Thyroid gland (tissue), 4 donors: Measurements from ENCODE around the gene ZBTB16. TPM values are rescaled to one million over a fixed set of nuclear protein-coding genes. Genes with fewer than 3 reads are reported as not detected.
A peak's percentile ranks its signal among the peaks of the same experiment; 100 is the strongest.

Experiments
- DNase-seq, 2 donors: peaks; one replicate each; pipeline ENCODE4 v3.0.0-alpha.2; 2019
- H3K27ac ChIP-seq, 3 donors: fragments of 200-600 bp; sonication (generic); 1 replicate in 2 of 3; 2 replicates in 1 of 3; pipeline ENCODE4 v1.5.1; 2016 to 2019; ENCODE audit warnings: mild to moderate bottlenecking in 1 of 3, moderate library complexity in 1 of 3
- H3K27me3 ChIP-seq: fragments of 200-600 bp; sonication (generic); one replicate; pipeline ENCODE4 v1.5.1; 2019
- H3K36me3 ChIP-seq, 2 donors: fragments of 200-600 bp; sonication (generic); one replicate each; pipeline ENCODE4 v1.5.1; 2016 to 2019
- H3K4me1 ChIP-seq, 2 donors: fragments of 200-600 bp; sonication (generic); one replicate each; pipeline ENCODE4 v1.5.1; 2017 to 2019
- H3K4me3 ChIP-seq, 3 donors: fragments of 200-600 bp; sonication (generic); replicated peaks in 1 of 3; 1 replicate in 2 of 3; 2 replicates in 1 of 3; pipeline ENCODE4 v1.5.1; 2016; ENCODE audit warnings: mild to moderate bottlenecking in 1 of 3
- H3K9me3 ChIP-seq: fragments of 200-600 bp; sonication (generic); one replicate; pipeline ENCODE4 v1.5.1; 2017
- CTCF ChIP-seq, 6 experiments: fragments of 200-600 bp in 3 of 6; fragments of 450-650 bp in 3 of 6; sonication (generic) in 3 of 6; IDR thresholded peaks; one replicate each; pipeline ENCODE4 v1.5.1; 2016 to 2019; ENCODE audit warnings: antibody characterized with exemption in 6 of 6, mild to moderate bottlenecking in 2 of 6, inconsistent platforms in 1 of 6, moderate library complexity in 1 of 6
- POLR2A ChIP-seq, 2 donors: fragments of 450-650 bp; IDR thresholded peaks; one replicate each; pipeline ENCODE4 v1.6.1; 2017; ENCODE audit warnings: antibody characterized with exemption in 2 of 2, mild to moderate bottlenecking in 2 of 2, moderate library complexity in 1 of 2
- WGBS, 2 donors: methylation state at CpG; one replicate each; pipeline ENCODE4 v1.1.5; 2017; 5-methylcytosine and 5-hydroxymethylcytosine counted together
- intact Hi-C: fragments of 100-400 bp; cut with DNase I; formaldehyde crosslinking; loops from one replicate; pipeline ENCODE4 v1.15.1; 2023
- total RNA-seq, 4 donors: library from RNA; depleted of rRNA; stranded (reverse); fragments of >200 nt; gene quantifications; one replicate each; pipeline ENCODE4 v1.2.3, GENCODE V29; 2016

ZBTB16 gene
- total RNA-seq, 4 donors from 2014 or later = 157 to 385 (median 177) TPM

GRCh38 chr11:114260483-114260882 is 201.0 kb downstream of the ZBTB16 start:
- Histone ChIP-seq H3K4me1 (peaks cover 42 to 47% of the 10 kb centered on the region in 2 donors), H3K36me3 (peaks cover 0 to 10% of the 10 kb centered on the region in 2 donors), H3K27me3 (no peaks in the 10 kb centered on the region), H3K4me3 (no peak overlapping the region), H3K9me3 (no peaks in the 10 kb centered on the region), H3K27ac (peak overlapping the region in 2 of 3 donors; percentile 2 to 87)
- TF ChIP-seq CTCF (IDR thresholded peaks at IDR 0.05) = no peak
- TF ChIP-seq POLR2A (IDR thresholded peaks at IDR 0.05) = no peak
- intact Hi-C loops = loop anchor here (2.0 to 5.0 kb wide), 4 partner anchors 203 to 363 kb away; partner anchors contain the start of gene ZBTB16
- 66 to 72% methylated on average over 8 to 9 of the region's 9 CpGs for WGBS, 2 donors
- DNase-seq = peak in 1 of 2 donors; percentile 30

- H3K36me3 ChIP-seq = peaks cover 0 to 2% of the 10 kb centered on the region in 2 donors
- H3K4me1 ChIP-seq = peaks cover 34 to 40% of the 10 kb centered on the region in 2 donors
- H3K27me3 ChIP-seq = no peaks in the 10 kb centered on the region
- no peak for DNase-seq
- H3K27ac ChIP-seq = no peak overlapping the region
- 80 to 81% methylated on average over 7 of the region's 7 CpGs for WGBS, 2 donors
- no peak for TF ChIP-seq POLR2A (IDR thresholded peaks at IDR 0.05)
- no peak for TF ChIP-seq CTCF (IDR thresholded peaks at IDR 0.05)
- intact Hi-C loops = loop anchor here (2.0 to 5.0 kb wide), 4 partner anchors 204 to 364 kb away; partner anchors contain the start of gene ZBTB16
- no peak overlapping the region for H3K4me3 ChIP-seq
- no peaks in the 10 kb centered on the region for H3K9me3 ChIP-seq
These were observed 202.3 kb downstream of the ZBTB16 start for GRCh38 chr11:114261791-114262190.

GRCh38 chr11:114262681-114263512 is 203.4 kb downstream of the ZBTB16 start:
- DNase-seq = peak; percentile 46 to 48
- 13 to 21% methylated on average over 9 of the region's 9 CpGs for WGBS, 2 donors
- peak; percentile 28 to 75 (median 60) for TF ChIP-seq CTCF (IDR thresholded peaks at IDR 0.05)
- no peak for TF ChIP-seq POLR2A (IDR thresholded peaks at IDR 0.05)
- Histone ChIP-seq H3K36me3 (no peaks in the 10 kb centered on the region), H3K4me1 (peaks cover 24 to 29% of the 10 kb centered on the region in 2 donors), H3K4me3 (no peak overlapping the region), H3K27me3 (no peaks in the 10 kb centered on the region), H3K9me3 (no peaks in the 10 kb centered on the region), H3K27ac (no peak overlapping the region)
- intact Hi-C loops = loop anchor here (5.0 kb wide), 3 partner anchors 206 to 366 kb away; partner anchors contain the start of gene ZBTB16

GRCh38 chr11:114263513-114264170 is 204.1 kb downstream of the ZBTB16 start:
- Histone ChIP-seq H3K9me3 (no peaks in the 10 kb centered on the region), H3K27me3 (no peaks in the 10 kb centered on the region), H3K4me3 (no peak overlapping the region), H3K36me3 (no peaks in the 10 kb centered on the region), H3K4me1 (peaks cover 19 to 22% of the 10 kb centered on the region in 2 donors), H3K27ac (no peak overlapping the region)
- intact Hi-C loops = loop anchor here (5.0 kb wide), 3 partner anchors 206 to 366 kb away; partner anchors contain the start of gene ZBTB16
- 76 to 79% methylated on average over 7 of the region's 7 CpGs for WGBS, 2 donors
- TF ChIP-seq CTCF (IDR thresholded peaks at IDR 0.05) (no peak), POLR2A (IDR thresholded peaks at IDR 0.05) (no peak)
- DNase-seq = no peak
